Muscle layer of duodenum (tissue), 2 donors: Measurements from ENCODE around the gene FLAD1.
A peak's percentile ranks its signal among the peaks of the same experiment; 100 is the strongest.
"Not testable (repeated sequence)": the region's sequence is repeated elsewhere in the genome, so short reads cannot be mapped to it uniquely, and the experiment has no call there.

ENCODE experiments used
- H3K27ac ChIP-seq: one replicate; pipeline ENCODE4 v1.7.0; 2013; ENCODE audit warnings: mild to moderate bottlenecking, low read length
- H3K27me3 ChIP-seq: one replicate; pipeline ENCODE4 v1.7.0; 2013; ENCODE audit warnings: low read depth, mild to moderate bottlenecking, control low read depth, low read length
- H3K36me3 ChIP-seq, 2 donors: one replicate each; pipeline ENCODE4 v1.7.0; 2013; ENCODE audit warnings: low read length in 2 of 2, control low read depth in 1 of 2, mild to moderate bottlenecking in 1 of 2; ENCODE audit not compliant: insufficient read depth in 2 of 2, control insufficient read depth in 1 of 2
- H3K4me1 ChIP-seq, 2 donors: one replicate each; pipeline ENCODE4 v1.7.0; 2013; ENCODE audit warnings: low read length in 2 of 2, mild to moderate bottlenecking in 2 of 2, control low read depth in 1 of 2, moderate library complexity in 1 of 2; ENCODE audit not compliant: insufficient read depth in 2 of 2, control insufficient read depth in 1 of 2
- H3K4me3 ChIP-seq, 2 donors: one replicate each; pipeline ENCODE4 v1.7.0; 2013; ENCODE audit warnings: low read length in 2 of 2, low read depth in 1 of 2, mild to moderate bottlenecking in 1 of 2
- H3K9me3 ChIP-seq, 2 donors: one replicate each; pipeline ENCODE4 v1.7.0; 2013; ENCODE audit warnings: low read length in 2 of 2, control low read depth in 1 of 2, mild to moderate bottlenecking in 1 of 2; ENCODE audit not compliant: control insufficient read depth in 1 of 2
- donor health status: healthy.

FLAD1 gene

GRCh38 chr1:154994269-154994587 is 11.1 kb downstream of the FLAD1 start:
- no peaks in the 10 kb centered on the region for H3K9me3 ChIP-seq
- peaks cover 4 to 5% of the 10 kb centered on the region in 2 donors for H3K4me1 ChIP-seq
- peaks cover under 1 to 11% of the 10 kb centered on the region in 2 donors for H3K36me3 ChIP-seq
- H3K27me3 ChIP-seq = no peaks in the 10 kb centered on the region
- H3K4me3 ChIP-seq = no peak overlapping the region
- no peak overlapping the region for H3K27ac ChIP-seq

DNA sequence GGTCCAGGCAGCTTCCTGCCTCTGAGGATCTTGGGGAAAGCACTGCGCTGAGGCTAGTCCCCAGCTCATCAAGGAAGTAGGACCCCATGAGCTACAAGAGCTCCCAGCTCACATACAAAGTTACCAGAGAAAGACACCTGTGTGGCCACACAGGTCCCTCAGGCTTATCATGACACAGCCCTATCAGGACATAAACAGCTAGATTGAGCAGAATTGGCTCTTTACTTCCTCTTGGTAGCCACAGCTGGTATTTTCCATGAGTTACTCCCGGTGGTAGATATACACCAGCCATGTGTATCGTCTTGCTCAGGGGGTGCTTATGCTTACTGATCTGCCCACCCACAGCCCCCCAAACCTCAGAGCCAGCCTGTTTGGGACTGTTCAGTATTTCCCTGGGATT is 11.4 kb downstream of the FLAD1 start:
- no peaks in the 10 kb centered on the region for H3K9me3 ChIP-seq
- H3K27me3 ChIP-seq = no peaks in the 10 kb centered on the region
- H3K4me3 ChIP-seq = no peak overlapping the region
- H3K4me1 ChIP-seq = peaks cover 4 to 8% of the 10 kb centered on the region in 2 donors
- peaks cover 0 to 11% of the 10 kb centered on the region in 2 donors for H3K36me3 ChIP-seq
- no peak overlapping the region for H3K27ac ChIP-seq

- H3K4me3 ChIP-seq, H3K27ac ChIP-seq, H3K27me3 ChIP-seq, H3K36me3 ChIP-seq, H3K9me3 ChIP-seq: not testable (repeated sequence)
- H3K4me1 ChIP-seq = peaks cover 4 to 13% of the 10 kb centered on the region in 2 donors
Measured at GRCh38 chr1:154995301-154995983, 12.3 kb downstream of the FLAD1 start.

DNA sequence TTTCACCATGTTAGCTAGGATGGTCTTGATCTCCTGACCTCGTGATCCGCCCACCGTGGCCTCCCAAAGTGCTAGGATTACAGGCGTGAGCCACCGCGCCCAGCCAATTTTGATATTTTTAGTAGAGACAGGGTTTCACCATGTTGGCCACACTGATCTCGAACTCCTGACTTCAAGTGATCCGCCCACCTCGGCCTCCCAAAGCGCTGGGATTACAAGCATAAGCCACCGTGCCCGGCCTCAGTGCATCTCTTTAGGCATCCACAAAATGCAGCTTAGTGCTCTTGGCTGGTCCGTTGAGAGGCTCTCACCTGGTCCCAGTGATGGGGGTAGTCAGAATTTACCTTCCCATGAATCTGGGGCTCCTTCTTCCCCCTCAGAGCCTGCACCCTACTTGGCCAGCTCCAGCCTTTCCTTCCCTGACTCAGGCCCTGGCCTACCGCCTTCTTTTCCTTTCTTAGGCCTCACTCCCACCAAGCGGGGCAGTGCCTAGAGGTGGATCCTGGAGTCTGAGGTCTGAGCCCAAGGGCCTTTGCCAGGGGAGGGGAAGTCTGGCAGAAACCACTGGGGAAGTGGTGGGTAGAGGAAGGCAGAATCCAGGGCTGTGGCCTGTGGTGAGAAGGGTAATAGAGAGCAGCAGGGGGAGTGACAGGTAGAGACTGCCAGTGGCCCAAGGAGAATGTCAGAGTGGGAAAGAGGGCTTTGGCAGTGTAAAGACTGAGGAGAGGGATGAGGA is 14.0 kb downstream of the FLAD1 start:
- Histone ChIP-seq H3K4me3 (no peak overlapping the region), H3K4me1 (peaks cover 4 to 13% of the 10 kb centered on the region in 2 donors), H3K36me3 (peaks cover 0 to 9% of the 10 kb centered on the region in 2 donors), H3K9me3 (no peaks in the 10 kb centered on the region), H3K27ac (no peak overlapping the region), H3K27me3 (no peaks in the 10 kb centered on the region)

GRCh38 chr1:154998201-154998780 is 15.1 kb downstream of the FLAD1 start:
- Histone ChIP-seq H3K4me1 (peaks cover 4 to 13% of the 10 kb centered on the region in 2 donors), H3K9me3 (no peaks in the 10 kb centered on the region), H3K27me3 (no peaks in the 10 kb centered on the region), H3K4me3 (no peak overlapping the region), H3K36me3 (peaks cover 0 to 5% of the 10 kb centered on the region in 2 donors), H3K27ac (no peak overlapping the region)

DNA sequence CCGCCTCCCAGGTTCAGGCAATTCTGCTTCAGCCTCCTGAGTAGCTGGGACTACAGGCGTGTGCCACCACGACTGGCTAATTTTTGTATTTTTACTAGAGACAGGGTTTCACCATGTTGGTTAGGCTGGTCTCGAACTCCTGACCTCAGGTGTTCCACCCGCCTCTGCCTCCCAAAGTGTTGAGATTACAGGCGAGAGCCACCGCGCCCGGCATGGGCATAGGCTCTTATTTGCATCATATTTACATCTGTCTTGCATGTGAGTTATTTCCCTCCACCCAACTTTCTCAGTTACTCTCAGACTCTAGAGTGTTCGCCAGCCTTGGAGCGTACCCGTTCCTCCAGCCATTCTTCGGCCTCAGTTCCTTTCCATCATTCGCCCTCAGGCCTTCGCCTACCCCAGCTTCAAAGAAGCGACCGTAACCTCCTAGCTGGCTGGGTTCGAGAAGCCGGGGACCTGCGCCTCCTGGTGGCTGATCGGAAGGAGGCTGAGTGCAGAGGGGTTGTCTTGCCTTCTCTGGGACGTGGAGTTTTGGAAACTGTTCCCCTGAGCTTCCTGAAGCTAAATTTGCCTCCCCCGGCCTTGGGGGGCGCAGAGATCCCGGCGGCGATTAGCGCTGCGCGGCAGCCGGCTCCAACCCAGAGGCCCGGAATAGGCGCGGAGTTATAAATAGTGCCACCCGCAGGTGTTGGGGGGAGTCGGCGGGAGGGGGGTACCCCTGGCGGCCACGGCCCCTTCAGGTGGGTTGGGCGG is 15.8 kb downstream of the FLAD1 start:
- H3K27ac ChIP-seq = no peak overlapping the region
- peak overlapping the region; percentile 16 to 89 for H3K4me3 ChIP-seq
- no peaks in the 10 kb centered on the region for H3K9me3 ChIP-seq
- peaks cover 4 to 17% of the 10 kb centered on the region in 2 donors for H3K4me1 ChIP-seq
- H3K36me3 ChIP-seq = peaks cover 0 to 5% of the 10 kb centered on the region in 2 donors
- no peaks in the 10 kb centered on the region for H3K27me3 ChIP-seq

- peak overlapping the region; percentile 59 to 89 for H3K4me3 ChIP-seq
- no peaks in the 10 kb centered on the region for H3K27me3 ChIP-seq
- peaks cover 4 to 25% of the 10 kb centered on the region in 2 donors for H3K4me1 ChIP-seq
- peaks cover 0 to 5% of the 10 kb centered on the region in 2 donors for H3K36me3 ChIP-seq
- H3K27ac ChIP-seq = peak overlapping the region; percentile 86
- H3K9me3 ChIP-seq = no peaks in the 10 kb centered on the region
Measured at GRCh38 chr1:154999571-155000410, 16.6 kb downstream of the FLAD1 start.

GRCh38 chr1:155000411-155000725 is 17.2 kb downstream of the FLAD1 start:
- H3K4me1 ChIP-seq = peaks cover 4 to 31% of the 10 kb centered on the region in 2 donors

DNA sequence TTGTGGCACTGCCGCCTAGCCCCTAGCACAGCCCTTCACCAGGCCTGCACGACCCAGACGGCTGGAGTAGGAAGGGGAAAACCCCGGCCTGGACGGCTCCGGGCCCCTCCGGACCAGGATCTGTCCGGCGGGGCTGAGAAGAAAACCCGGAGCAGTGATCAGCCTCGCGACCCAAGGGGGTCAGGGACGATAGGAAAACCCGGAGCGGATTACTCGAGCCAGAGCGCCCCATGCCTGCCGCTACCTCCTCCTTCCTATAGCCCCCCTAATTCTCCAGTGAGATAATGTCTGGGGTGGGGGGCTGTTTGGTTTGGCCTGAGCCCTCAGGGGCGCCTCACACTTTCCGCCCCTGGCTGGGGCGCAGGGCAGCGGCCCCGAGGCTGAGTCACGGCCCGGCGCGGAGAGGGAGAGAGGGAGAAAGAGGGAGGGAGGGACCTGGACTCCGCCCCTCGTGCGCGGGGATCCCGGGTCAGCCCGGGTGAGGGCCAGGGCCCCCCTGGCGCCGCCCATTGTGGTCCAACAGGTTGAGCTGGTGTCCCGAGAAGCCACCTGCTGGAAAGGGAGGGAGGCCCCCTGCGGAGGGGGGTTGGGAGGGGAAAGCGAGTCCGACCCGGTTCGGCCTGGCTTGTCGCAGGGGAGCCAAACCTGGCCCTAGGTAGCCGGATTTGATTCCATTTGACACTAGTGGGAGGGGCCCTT is 17.7 kb downstream of the FLAD1 start:
- no peaks in the 10 kb centered on the region for H3K27me3 ChIP-seq
- peaks cover 3 to 34% of the 10 kb centered on the region in 2 donors for H3K4me1 ChIP-seq
- H3K4me3 ChIP-seq = peak overlapping the region; percentile 83 to 89
- H3K36me3 ChIP-seq = peaks cover 0 to 5% of the 10 kb centered on the region in 2 donors
- no peaks in the 10 kb centered on the region for H3K9me3 ChIP-seq
- peak overlapping the region; percentile 96 for H3K27ac ChIP-seq

More at GRCh38 chr1:155000411-155000725, 17.2 kb downstream of the FLAD1 start:
- Histone ChIP-seq H3K9me3 (no peaks in the 10 kb centered on the region), H3K27ac (peak overlapping the region; percentile 96), H3K4me3 (peak overlapping the region; percentile 83 to 89), H3K36me3 (peaks cover 0 to 5% of the 10 kb centered on the region in 2 donors), H3K27me3 (no peaks in the 10 kb centered on the region)

GRCh38 chr1:155001425-155001674 is 18.2 kb downstream of the FLAD1 start:
- Histone ChIP-seq H3K4me1 (peaks cover 4 to 39% of the 10 kb centered on the region in 2 donors), H3K9me3 (no peaks in the 10 kb centered on the region), H3K4me3 (peak overlapping the region; percentile 83 to 89), H3K36me3 (peaks cover 0 to 5% of the 10 kb centered on the region in 2 donors), H3K27ac (peak overlapping the region; percentile 96), H3K27me3 (no peaks in the 10 kb centered on the region)
